ENCODE results near the gene RUNX2. TPM values are rescaled to one million over a fixed set of nuclear protein-coding genes. Genes with fewer than 3 reads are reported as not detected.

The RUNX2 gene
- total and polyA plus RNA-seq, 2 experiments from 2014 or later, result 0.66 to 1.7 TPM

DNA sequence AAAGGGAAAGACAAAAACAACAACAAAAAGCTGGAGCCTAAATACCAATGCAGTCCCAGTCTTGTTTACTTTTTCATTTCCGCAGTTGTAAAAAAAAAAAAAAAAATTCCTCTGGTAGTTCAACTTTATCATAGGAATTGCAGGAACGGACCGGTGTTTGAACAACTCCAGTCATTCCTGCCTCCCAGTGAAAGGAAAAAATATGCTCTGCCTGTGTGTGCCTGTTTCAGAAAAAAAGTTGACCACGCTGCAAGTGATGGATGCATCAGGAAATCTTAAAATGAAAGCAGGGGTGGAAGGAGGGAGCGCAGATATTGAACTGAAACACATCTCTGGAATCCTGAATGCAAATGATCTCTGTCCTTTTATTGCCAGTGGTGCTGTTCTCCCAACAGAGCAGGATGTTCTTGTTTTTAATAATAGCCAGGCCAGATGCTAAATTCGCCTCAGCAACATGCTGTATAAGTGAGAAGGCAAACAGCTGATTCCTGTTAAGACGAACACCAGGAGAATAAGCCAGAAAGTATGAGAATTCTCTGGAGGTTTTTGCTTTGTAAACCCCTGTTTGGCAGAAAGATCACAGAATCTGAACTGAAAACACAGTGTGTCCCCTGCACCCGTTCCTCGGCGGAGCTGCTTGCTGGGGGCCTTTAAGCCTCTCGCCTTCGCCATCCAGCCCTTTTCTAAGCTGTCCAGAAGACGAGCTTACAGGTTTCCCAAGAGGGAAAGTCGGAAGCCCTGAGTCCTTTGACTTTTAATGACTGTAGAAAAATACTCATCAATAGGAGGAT, 228.0 kb downstream of the RUNX2 start:
- Mint-ChIP-seq H3K4me3 (no peak overlapping the region), H3K9me3 (no peaks in the 10 kb centered on the region), H3K4me1 (peaks cover 3% of the 10 kb centered on the region; the same call in 1 of the 3 replicates), H3K27me3 (ENCODE audit: insufficient read depth, low read depth, poor library complexity) (peaks cover 2% of the 10 kb centered on the region), H3K27ac (no peak overlapping the region), H3K36me3 (ENCODE audit: low read depth) (no peaks in the 10 kb centered on the region)
- DNase-seq (ENCODE audit: low spot score) (no peak), ATAC-seq (no peak)
- TF ChIP-seq POLR2AphosphoS5 (IDR thresholded peaks at IDR 0.05; ENCODE audit: low read depth), result no peak
- TF ChIP-seq CREB1 (CRISPR knock-in tag; IDR thresholded peaks at IDR 0.05; ENCODE audit: low read depth), result no peak
- TF ChIP-seq STAT1 (IDR thresholded peaks at IDR 0.05; ENCODE audit: unreplicated experiment), result no peak
- TF ChIP-seq ZNF331 (CRISPR knock-in tag; IDR thresholded peaks at IDR 0.05; ENCODE audit: low read depth), result no peak
- TF ChIP-seq, protein P1, sequence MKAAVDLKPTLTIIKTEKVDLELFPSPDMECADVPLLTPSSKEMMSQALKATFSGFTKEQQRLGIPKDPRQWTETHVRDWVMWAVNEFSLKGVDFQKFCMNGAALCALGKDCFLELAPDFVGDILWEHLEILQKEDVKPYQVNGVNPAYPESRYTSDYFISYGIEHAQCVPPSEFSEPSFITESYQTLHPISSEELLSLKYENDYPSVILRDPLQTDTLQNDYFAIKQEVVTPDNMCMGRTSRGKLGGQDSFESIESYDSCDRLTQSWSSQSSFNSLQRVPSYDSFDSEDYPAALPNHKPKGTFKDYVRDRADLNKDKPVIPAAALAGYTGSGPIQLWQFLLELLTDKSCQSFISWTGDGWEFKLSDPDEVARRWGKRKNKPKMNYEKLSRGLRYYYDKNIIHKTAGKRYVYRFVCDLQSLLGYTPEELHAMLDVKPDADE (IDR thresholded peaks at IDR 0.05), result no peak
- TF ChIP-seq EZH2phosphoT487 (IDR thresholded peaks at IDR 0.05; ENCODE audit: unreplicated experiment), result no peak
- TF ChIP-seq NANOG (IDR thresholded peaks at IDR 0.05; ENCODE audit: borderline replicate concordance), result no peak
- no peak for TF ChIP-seq CTCF (conservative IDR thresholded peaks at IDR 0.05; ENCODE audit: low read depth in 2 of 2)
- TF ChIP-seq JUNB (IDR thresholded peaks at IDR 0.05; ENCODE audit: unreplicated experiment), result no peak
- TF ChIP-seq, protein P2, sequence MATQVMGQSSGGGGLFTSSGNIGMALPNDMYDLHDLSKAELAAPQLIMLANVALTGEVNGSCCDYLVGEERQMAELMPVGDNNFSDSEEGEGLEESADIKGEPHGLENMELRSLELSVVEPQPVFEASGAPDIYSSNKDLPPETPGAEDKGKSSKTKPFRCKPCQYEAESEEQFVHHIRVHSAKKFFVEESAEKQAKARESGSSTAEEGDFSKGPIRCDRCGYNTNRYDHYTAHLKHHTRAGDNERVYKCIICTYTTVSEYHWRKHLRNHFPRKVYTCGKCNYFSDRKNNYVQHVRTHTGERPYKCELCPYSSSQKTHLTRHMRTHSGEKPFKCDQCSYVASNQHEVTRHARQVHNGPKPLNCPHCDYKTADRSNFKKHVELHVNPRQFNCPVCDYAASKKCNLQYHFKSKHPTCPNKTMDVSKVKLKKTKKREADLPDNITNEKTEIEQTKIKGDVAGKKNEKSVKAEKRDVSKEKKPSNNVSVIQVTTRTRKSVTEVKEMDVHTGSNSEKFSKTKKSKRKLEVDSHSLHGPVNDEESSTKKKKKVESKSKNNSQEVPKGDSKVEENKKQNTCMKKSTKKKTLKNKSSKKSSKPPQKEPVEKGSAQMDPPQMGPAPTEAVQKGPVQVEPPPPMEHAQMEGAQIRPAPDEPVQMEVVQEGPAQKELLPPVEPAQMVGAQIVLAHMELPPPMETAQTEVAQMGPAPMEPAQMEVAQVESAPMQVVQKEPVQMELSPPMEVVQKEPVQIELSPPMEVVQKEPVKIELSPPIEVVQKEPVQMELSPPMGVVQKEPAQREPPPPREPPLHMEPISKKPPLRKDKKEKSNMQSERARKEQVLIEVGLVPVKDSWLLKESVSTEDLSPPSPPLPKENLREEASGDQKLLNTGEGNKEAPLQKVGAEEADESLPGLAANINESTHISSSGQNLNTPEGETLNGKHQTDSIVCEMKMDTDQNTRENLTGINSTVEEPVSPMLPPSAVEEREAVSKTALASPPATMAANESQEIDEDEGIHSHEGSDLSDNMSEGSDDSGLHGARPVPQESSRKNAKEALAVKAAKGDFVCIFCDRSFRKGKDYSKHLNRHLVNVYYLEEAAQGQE (IDR thresholded peaks at IDR 0.05; ENCODE audit: unreplicated experiment), result no peak
- no peaks in the 10 kb centered on the region for H3F3A ChIP-seq (replicated peaks; ENCODE audit: low read depth)
- H2AFZ ChIP-seq, result peak overlapping the region; percentile 4; the same call in 1 of the 2 replicates
- H3K4me1 ChIP-seq (ENCODE audit: insufficient read depth), result no peaks in the 10 kb centered on the region
- no peaks in the 10 kb centered on the region for H3K79me2 ChIP-seq (replicated peaks; ENCODE audit: insufficient read depth)
- no peak overlapping the region for H3K4me2 ChIP-seq
- no peak overlapping the region for H3K27ac ChIP-seq (ENCODE audit: low read depth)
- peaks cover 7% of the 10 kb centered on the region; the same call in 1 of the 2 replicates for H3K9me2 ChIP-seq (ENCODE audit: insufficient read depth)
- no peaks in the 10 kb centered on the region for H3K27me3 ChIP-seq (ENCODE audit: insufficient read depth)
- no peak overlapping the region for H3K4me3 ChIP-seq
- no peaks in the 10 kb centered on the region for H4K20me1 ChIP-seq (replicated peaks; ENCODE audit: insufficient read depth)
- no peaks in the 10 kb centered on the region for H3K36me3 ChIP-seq (ENCODE audit: insufficient read depth)
